ENCODE results near the gene LRRN4CL.
A peak's percentile ranks its signal among the peaks of the same experiment; 100 is the strongest.

LRRN4CL gene

GRCh38 chr11:62716206-62716605, 26.9 kb upstream of the LRRN4CL start:
- no peak for TF ChIP-seq ZFX (IDR thresholded peaks at IDR 0.05; ENCODE audit: borderline replicate concordance)
- TF ChIP-seq CTCF (IDR thresholded peaks at IDR 0.05) = no peak
- H3K27ac ChIP-seq = no peak overlapping the region

- H3K27ac ChIP-seq = no peak overlapping the region
- no peak for TF ChIP-seq CTCF (IDR thresholded peaks at IDR 0.05)
- TF ChIP-seq ZFX (IDR thresholded peaks at IDR 0.05; ENCODE audit: borderline replicate concordance) = no peak
Observed at GRCh38 chr11:62715150-62716130, 26.1 kb upstream of the LRRN4CL start.

GRCh38 chr11:62713343-62713742, 24.0 kb upstream of the LRRN4CL start:
- TF ChIP-seq ZFX (IDR thresholded peaks at IDR 0.05; ENCODE audit: borderline replicate concordance) (no peak), CTCF (IDR thresholded peaks at IDR 0.05) (no peak)
- 0 out of 2 replicates have a peak overlapping the region, but pooled peaks have one; percentile 13 for H3K27ac ChIP-seq

- TF ChIP-seq CTCF (IDR thresholded peaks at IDR 0.05) (no peak), ZFX (IDR thresholded peaks at IDR 0.05; ENCODE audit: borderline replicate concordance) (no peak)
- 0 out of 2 replicates have a peak overlapping the region, but pooled peaks have one; percentile 13 for H3K27ac ChIP-seq
Observed at GRCh38 chr11:62712861-62713260, 23.5 kb upstream of the LRRN4CL start.

- H3K27ac ChIP-seq = 0 out of 2 replicates have a peak overlapping the region, but pooled peaks have one; percentile 13
- TF ChIP-seq CTCF (IDR thresholded peaks at IDR 0.05) = no peak
- TF ChIP-seq ZFX (IDR thresholded peaks at IDR 0.05; ENCODE audit: borderline replicate concordance) = no peak
Observed at GRCh38 chr11:62712276-62712812, 23.0 kb upstream of the LRRN4CL start.

GRCh38 chr11:62710001-62710345, 20.6 kb upstream of the LRRN4CL start:
- peak overlapping the region; percentile 85 for H3K27ac ChIP-seq
- TF ChIP-seq CTCF (IDR thresholded peaks at IDR 0.05) = no peak
- no peak for TF ChIP-seq ZFX (IDR thresholded peaks at IDR 0.05; ENCODE audit: borderline replicate concordance)
